HG03175 (cell line): ENCODE results near the gene WBP1.
"Not testable (repeated sequence)": the region's sequence is repeated elsewhere in the genome, so short reads cannot be mapped to it uniquely, and the experiment has no call there.

Experiments used
- ATAC-seq: cut with Tn5 transposase; IDR thresholded peaks from one replicate; pipeline ENCODE4 v1.9.1; 2021; ENCODE audit warnings: mild to moderate bottlenecking, moderate library complexity; ENCODE audit not compliant: unreplicated experiment

Gene WBP1

DNA sequence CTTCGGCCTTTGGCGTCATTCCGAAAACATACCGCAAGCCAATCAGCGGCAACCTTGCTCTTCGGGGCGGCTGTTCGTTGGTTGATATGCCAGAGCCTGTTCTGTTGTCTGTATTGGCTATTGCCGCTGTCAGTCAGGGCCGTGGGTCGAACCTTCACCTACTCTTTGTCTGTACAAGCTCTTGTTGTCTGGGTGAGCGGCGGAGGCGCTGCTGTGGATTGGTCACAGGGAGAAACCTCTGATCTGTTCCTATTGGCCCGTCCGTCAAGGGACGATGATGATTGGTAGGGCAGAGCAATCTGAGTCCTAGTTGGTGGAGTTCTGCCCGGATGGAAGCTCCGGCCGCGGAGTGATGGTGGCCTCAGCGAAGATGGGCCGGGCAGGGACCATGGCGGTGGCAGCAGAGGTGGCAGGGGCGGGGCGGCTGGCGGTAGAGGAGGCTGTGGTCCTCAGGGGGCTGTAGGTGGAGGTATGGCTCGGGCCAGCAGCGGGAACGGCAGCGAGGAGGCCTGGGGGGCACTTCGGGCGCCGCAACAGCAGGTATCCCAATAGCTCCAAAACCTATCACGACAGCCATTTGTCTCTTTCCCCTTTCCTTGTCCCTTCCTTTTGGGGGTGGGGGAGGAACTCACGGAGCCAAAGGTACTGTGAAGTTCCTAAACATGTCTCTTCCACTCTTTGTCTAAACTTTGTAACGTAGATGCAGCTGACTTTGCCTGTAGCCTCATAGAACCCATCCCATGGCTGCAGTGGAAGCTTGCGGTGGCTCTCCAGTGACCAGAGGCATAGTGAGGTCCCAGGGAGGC is at the start of gene WBP1:
Gene WBP1 (plus strand): TSS at position 307 of the 806 bp plus-strand sequence. CDS start 165 bp downstream, at position 472.
- peak; percentile 85 for ATAC-seq

DNA sequence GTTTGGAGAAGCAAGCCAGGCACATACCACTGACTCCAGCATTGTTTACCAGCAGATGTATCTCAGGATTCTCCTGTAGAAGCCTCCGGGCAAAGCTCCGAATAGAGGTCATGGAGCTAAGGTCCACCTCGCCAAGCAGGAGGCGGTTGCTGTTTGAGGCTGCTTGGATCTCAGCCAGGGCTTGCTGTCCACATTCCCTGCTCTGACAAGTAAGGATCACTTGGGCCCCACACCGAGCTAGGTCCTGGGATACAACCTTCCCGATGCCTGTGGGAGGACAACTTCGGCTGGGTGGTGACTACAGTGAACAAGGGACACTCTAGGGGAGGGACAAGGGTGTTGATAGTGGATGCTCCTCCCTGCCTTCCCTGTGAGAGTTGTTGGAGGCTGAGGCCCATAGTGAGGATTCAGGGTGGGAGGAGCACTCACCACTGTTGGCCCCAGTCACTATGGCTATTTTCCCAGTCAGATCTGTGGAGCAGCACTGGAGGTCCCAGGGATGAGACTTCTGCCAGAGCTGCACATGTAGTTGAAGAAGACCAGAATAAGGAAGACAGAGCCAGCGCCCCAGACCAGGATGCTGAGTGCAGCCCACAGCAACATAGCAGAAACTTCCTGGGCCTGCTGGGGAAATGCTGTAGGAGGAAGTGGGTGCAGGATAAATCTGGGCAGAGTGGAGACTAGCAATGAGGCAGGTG is 45.1 kb upstream of the WBP1 start:
- no peak for ATAC-seq

GRCh38 chr2:74414441-74414840 is 43.8 kb upstream of the WBP1 start:
- ATAC-seq, result no peak

DNA sequence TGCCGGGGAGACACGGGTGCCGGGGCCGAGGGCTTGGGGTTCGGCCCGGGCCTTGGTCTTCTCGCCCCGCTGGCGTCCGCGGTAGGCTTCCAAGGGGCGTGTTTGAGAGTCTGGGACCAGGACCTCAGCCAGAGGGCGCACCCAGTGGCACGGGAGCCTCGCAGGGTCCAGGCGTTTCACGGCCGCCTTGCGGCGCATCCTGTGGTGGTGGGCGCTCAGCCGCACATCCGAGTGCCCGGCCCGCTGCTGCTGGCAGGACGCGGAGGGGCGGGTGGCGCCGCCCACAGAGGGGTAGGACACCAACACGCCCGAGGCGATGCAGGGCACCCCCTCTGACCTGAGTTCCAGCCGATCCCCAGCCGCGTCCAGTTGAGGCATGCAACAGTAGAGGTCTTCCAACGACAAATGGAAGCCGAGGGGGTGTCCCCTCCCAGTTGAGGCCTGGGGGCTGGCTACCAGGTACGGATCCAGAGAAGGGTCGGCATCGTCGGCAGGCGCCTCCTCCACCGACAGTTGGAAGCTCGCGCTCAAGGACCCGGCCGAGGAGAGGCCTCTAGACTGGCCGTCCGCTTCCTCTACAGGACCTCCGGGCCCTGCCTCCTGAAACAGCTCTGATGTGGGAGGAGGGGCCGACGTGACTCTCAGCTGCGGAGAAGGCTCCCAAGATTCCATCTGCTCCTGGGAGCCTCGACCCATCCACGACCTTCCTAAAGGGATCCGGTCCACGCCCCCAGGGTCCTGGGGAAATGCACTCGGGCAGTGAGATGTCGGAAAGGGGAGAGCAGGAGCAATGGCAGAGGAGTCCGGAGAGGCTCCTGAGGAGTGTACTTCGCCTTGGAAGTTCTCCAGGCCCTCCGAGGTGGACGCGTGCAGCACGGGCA is 43.1 kb upstream of the WBP1 start:
- ATAC-seq, result peak; percentile 35

- no peak for ATAC-seq
Observed at GRCh38 chr2:74415762-74416395, 42.4 kb upstream of the WBP1 start.

DNA sequence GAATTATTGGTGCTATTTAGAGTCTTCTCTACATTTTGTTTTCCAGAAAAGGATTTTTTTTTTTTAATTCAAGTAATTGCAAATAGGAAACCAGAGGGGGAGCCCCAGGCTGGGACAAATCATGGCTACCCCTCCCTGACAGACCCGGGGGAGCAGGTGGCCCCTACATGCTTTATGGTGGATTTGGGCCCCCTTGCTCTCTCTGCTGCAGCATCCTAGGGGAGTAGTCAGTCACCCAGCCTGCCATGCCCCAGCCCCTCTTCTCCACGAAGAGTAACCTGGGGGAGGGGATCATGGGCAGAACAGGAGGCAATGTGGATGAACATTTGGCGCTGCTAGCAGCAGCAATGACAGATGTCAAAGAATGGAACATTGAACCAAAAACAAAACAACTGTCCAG is 41.5 kb upstream of the WBP1 start:
- no peak for ATAC-seq

- ATAC-seq, result no peak
Observed at GRCh38 chr2:74417197-74417596, 41.0 kb upstream of the WBP1 start.

- ATAC-seq, result no peak
Observed at GRCh38 chr2:74417763-74418162, 40.5 kb upstream of the WBP1 start.

- no peak for ATAC-seq
Observed at GRCh38 chr2:74418312-74418711, 39.9 kb upstream of the WBP1 start.

DNA sequence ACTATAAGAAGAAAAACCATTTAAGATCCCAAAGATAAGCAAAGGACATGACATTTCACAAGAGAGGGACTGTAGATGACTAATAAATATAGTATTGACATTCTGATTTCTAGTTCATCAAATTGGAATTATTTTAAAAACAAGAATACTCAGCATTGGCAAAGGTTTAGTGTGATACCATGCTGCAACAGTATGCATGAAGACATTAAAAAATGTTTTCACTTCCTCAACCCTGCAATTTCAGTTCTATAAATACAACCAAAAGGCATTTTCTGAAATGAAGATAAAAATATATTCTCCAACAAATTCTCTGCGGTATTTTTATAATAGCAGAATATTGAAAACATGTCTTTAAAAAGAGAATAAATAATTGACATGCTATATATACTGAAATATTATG is 38.9 kb upstream of the WBP1 start:
- ATAC-seq, result no peak

DNA sequence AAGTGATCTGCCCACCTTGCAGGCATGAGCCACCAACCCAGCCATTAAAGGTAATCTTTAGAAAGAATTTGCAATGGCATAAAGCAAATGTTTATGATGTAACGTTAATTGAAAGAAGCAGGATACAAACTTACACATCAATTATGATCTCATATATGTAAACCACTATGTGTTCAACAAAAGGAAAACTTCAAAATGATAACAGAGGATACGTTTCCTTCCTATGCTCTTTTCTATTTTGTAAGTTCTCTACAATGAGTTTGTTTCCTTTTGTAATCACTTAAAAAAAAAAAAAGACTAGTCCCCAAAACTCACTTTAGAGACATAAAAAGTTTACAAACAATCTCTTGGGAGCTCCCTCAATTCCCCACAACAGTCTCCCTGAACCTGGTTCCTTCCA is 38.2 kb upstream of the WBP1 start:
- ATAC-seq, result no peak

DNA sequence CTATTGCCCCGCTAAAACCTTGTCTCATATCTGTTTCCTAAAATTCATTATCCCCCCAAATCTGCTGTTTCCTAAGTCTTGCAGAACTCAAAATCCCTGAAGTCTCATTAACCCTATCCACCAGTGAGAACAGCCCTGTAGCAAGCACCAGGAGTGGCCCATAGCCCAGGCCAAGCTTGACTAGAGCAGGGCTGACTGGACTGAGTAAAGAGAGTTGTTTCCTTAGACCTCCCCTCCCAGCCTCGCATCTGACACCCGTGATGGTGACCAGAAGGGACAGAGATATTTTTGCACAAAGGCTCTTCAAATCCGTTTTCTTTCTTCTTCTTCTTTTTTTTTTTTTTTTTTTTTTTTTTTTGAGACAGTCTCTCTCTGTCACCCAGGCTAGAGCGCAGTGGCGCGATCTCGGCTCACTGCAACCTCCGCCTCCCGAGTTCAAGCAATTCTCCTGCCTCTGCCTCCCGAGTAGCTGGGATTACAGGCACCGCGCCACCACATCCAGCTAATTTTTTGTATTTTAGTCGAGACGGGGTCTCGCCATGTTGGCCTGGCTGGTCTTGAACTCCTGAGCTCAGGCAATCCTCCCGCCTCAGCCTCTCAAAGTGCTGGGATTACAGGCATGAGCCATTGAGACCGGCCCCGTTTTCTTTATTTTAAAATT is 37.7 kb upstream of the WBP1 start:
- ATAC-seq, result not testable (repeated sequence)

DNA sequence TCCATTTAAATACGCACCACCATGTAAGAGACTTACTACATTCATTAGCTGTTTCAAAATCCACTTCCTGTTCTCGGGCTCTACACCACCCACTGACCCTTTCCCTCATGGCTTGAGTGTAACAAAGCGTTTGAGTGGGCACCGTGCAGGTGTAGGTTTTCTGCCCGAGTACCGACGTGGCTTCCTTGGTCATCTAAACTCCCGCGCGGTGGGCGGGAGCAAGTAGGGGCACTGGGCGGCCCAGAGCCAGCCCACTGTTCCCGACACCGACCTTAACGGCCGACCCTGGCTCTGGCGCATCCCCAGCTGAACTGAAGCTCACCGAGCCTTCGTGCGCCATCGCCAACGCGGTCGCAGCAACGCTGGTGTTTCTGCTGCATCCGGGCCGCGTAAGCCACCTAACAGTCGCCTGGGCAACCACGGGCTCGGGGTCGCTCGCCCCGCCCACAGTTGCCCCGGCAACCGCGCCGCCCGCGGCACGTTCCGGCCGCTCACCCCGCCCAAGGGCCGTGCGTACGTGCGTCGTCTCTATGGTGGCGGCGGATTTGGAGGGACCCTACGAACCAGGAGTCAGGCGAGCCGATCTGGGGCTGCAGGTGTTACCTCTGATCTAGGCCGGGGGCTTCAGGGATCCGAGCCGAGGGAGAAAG is 36.9 kb upstream of the WBP1 start, which contains the start of the genes C2orf81 and WDR54:
Gene C2orf81 (minus strand): TSS at position 399 of the 650 bp plus-strand sequence. CDS start 59 bp downstream, at position 340.
Gene WDR54 (plus strand): TSS at position 510 of the 650 bp plus-strand sequence. CDS start 424 bp downstream, outside the sequence.
- ATAC-seq, result peak; percentile 95

DNA sequence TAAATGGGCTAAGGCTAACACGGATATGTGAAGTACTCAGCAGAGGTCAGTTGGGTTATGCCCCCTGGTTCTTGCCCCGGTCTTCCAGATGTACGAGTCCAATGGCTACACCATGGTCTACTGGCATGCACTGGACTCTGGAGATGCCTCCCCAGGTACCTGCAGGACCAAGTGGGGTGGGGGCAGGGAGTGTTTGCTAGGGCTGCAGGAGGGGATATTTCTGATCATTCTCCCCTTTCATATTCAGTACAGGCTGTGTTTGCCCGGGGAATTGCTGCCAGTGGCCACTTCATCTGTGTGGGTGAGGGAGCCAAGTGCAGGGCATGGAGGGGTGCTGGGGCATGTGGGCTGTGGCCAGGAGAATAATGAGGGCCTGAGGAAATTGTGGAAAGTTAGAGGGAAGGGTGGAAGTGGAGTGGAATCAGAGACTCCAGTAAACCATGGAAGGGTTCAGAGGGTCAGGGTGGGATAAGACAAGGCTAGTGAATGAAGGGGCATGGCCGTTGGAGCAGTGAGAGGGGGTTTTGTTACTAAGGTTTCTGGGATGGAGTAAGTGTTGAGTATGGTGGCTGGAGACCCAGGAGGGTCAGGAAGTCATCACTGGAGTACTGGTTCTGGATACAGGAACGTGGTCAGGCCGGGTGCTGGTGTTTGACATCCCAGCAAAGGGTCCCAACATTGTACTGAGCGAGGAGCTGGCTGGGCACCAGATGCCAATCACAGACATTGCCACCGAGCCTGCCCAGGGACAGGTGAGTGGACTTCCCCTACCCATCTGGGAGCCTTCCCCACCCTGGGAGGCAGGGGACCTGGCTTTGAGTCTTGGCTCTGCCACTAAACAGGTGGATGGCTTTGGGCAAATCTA is 34.8 kb upstream of the WBP1 start:
- no peak for ATAC-seq

- no peak for ATAC-seq
Observed at GRCh38 chr2:74424139-74424992, 33.9 kb upstream of the WBP1 start.

DNA sequence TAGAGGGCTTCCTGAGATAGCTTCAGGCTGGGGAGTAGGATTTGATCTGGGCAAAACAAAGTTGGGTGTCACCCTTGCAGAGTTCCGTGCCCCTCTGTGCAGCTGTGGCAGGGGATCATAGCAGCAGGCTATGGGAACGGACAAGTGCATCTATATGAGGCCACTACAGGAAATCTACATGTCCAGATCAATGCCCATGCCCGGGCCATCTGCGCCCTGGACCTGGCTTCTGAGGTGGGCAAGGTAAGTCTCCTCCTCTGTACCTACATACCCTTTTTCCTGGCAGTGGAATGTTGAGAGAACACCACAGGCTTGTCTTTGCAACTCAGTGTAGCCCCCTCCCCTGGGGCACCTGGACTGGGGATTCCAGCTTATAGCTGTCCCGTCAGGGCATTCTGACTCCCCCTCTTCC is 33.2 kb upstream of the WBP1 start:
- ATAC-seq, result no peak

DNA sequence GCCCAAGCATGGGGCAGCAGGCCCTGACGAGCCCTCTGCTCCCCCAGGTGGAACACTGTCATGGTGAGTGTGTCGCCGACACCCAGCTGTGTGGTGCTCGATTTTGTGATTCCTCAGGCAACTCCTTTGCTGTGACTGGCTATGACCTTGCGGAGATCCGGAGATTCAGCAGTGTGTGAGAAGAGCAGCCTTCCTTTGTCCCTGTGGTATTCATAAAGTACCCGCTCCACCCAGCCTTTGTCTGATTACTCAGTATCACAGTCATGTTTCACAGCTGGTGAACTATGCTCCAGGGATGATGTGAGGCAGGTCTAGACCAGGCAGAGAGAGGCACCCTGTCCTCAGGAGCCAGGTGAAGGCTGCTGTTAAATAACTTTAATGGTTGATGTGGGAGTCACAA is 32.7 kb upstream of the WBP1 start:
- ATAC-seq, result no peak
